ENCODE measurements around the gene SLC8A1.

SLC8A1 gene

GRCh38 chr2:40273734-40274182, 178.1 kb downstream of the SLC8A1 start:
- DNase-seq (ENCODE audit: low read depth in 2 of 2), result no peak

GRCh38 chr2:40271094-40271493, 180.8 kb downstream of the SLC8A1 start:
- DNase-seq (ENCODE audit: low read depth in 2 of 2), result no peak

GRCh38 chr2:40270372-40270771, 181.5 kb downstream of the SLC8A1 start:
- DNase-seq (ENCODE audit: low read depth in 2 of 2), result no peak

GRCh38 chr2:40268566-40268965, 183.3 kb downstream of the SLC8A1 start:
- no peak for DNase-seq (ENCODE audit: low read depth in 2 of 2)

GRCh38 chr2:40266201-40266600, 185.7 kb downstream of the SLC8A1 start:
- DNase-seq (ENCODE audit: low read depth in 2 of 2), result no peak

- no peak for DNase-seq (ENCODE audit: low read depth in 2 of 2)
Observed at GRCh38 chr2:40265602-40266001, 186.3 kb downstream of the SLC8A1 start.

- DNase-seq (ENCODE audit: low read depth in 2 of 2), result no peak
Observed at GRCh38 chr2:40261042-40261441, 190.8 kb downstream of the SLC8A1 start.

- no peak for DNase-seq (ENCODE audit: low read depth in 2 of 2)
Observed at GRCh38 chr2:40260437-40260836, 191.5 kb downstream of the SLC8A1 start.

- DNase-seq (ENCODE audit: low read depth in 2 of 2), result no peak
Observed at GRCh38 chr2:40259900-40260299, 192.0 kb downstream of the SLC8A1 start.

- DNase-seq (ENCODE audit: low read depth in 2 of 2), result no peak
Observed at GRCh38 chr2:40258135-40258457, 193.8 kb downstream of the SLC8A1 start.

GRCh38 chr2:40257340-40258134, 194.4 kb downstream of the SLC8A1 start:
- no peak for DNase-seq (ENCODE audit: low read depth in 2 of 2)

- DNase-seq (ENCODE audit: low read depth in 2 of 2), result no peak
Observed at GRCh38 chr2:40256649-40257048, 195.2 kb downstream of the SLC8A1 start.

GRCh38 chr2:40256008-40256407, 195.9 kb downstream of the SLC8A1 start:
- DNase-seq (ENCODE audit: low read depth in 2 of 2), result no peak

GRCh38 chr2:40255103-40255502, 196.8 kb downstream of the SLC8A1 start:
- no peak for DNase-seq (ENCODE audit: low read depth in 2 of 2)

- no peak for DNase-seq (ENCODE audit: low read depth in 2 of 2)
Observed at GRCh38 chr2:40254611-40255010, 197.3 kb downstream of the SLC8A1 start.

- no peak for DNase-seq (ENCODE audit: low read depth in 2 of 2)
Observed at GRCh38 chr2:40251137-40251536, 200.8 kb downstream of the SLC8A1 start.

- no peak for DNase-seq (ENCODE audit: low read depth in 2 of 2)
Observed at GRCh38 chr2:40249577-40249976, 202.3 kb downstream of the SLC8A1 start.

GRCh38 chr2:40248294-40248693, 203.6 kb downstream of the SLC8A1 start:
- no peak for DNase-seq (ENCODE audit: low read depth in 2 of 2)

GRCh38 chr2:40244675-40245074, 207.2 kb downstream of the SLC8A1 start:
- no peak for DNase-seq (ENCODE audit: low read depth in 2 of 2)

GRCh38 chr2:40244251-40244650, 207.6 kb downstream of the SLC8A1 start:
- DNase-seq (ENCODE audit: low read depth in 2 of 2), result no peak

- no peak for DNase-seq (ENCODE audit: low read depth in 2 of 2)
Observed at GRCh38 chr2:40243581-40244187, 208.2 kb downstream of the SLC8A1 start.

- no peak for DNase-seq (ENCODE audit: low read depth in 2 of 2)
Observed at GRCh38 chr2:40242315-40242714, 209.6 kb downstream of the SLC8A1 start.

GRCh38 chr2:40240070-40240469, 211.8 kb downstream of the SLC8A1 start:
- no peak for DNase-seq (ENCODE audit: low read depth in 2 of 2)
